SK-N-MC (cell line): ENCODE results near the gene SERPINB7.

Experiments used
- EZH2 ChIP-seq: fragments of 200-600 bp; sonication (generic); IDR thresholded peaks from one replicate; pipeline ENCODE4 v1.6.1; 2017; ENCODE audit warnings: antibody characterized with exemption
- FOXP2 ChIP-seq: optimal IDR thresholded peaks from 2 replicates; pipeline ENCODE3; 2011; ENCODE audit warnings: mild to moderate bottlenecking, moderate library complexity; ENCODE audit not compliant: insufficient read depth; ENCODE audit errors: extremely low read length, control extremely low read depth
- POLR2AphosphoS5 ChIP-seq: IDR thresholded peaks from 2 replicates; pipeline ENCODE4 v1.6.1; 2012; ENCODE audit warnings: mild to moderate bottlenecking, low read depth, low read length, borderline replicate concordance

DNA sequence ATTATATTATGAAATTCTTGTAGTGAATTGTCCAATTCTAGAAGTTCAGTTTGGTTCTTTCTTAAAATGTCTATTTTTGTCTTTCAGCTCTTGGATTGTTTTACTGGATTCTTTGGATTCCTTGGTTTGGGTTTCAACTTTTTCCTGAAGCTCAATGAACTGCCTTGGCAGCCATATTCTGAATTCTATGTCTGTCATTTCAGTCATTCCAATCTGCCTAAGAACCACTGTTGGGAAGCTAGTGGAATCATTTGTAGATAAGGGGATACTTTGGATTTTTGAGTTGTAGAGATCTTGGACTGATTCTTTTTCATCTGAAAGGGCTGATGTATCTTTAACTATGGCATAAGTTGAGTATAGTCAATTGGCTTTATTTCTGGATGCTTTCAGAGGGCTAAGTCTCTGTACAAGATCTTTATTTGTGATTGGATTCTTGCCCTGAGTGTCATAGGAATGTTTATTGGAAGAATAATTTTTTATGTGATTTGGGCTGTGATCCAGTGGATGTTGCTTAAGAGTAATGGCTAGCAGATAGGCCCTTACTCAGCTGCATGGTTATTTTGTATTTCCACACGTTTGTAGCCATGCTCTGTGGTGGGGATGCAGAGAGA lies 42.3 kb downstream of the SERPINB7 start:
- TF ChIP-seq POLR2AphosphoS5: no peak
- no peak for TF ChIP-seq EZH2
- no peak for TF ChIP-seq FOXP2
